Stimulated activated CD8-positive, alpha-beta memory T cell treated with anti-CD3 and anti-CD28 coated beads, Interleukin-4, amount 100 ng/mL, for 48 hours (primary cell): ENCODE results near the gene SLC66A1.
"Not testable (repeated sequence)": the region's sequence is repeated elsewhere in the genome, so short reads cannot be mapped to it uniquely, and the experiment has no call there.

Experiments
- DNase-seq: peaks from one replicate; pipeline ENCODE4 v3.0.0-alpha.2; 2020

SLC66A1 gene

DNA sequence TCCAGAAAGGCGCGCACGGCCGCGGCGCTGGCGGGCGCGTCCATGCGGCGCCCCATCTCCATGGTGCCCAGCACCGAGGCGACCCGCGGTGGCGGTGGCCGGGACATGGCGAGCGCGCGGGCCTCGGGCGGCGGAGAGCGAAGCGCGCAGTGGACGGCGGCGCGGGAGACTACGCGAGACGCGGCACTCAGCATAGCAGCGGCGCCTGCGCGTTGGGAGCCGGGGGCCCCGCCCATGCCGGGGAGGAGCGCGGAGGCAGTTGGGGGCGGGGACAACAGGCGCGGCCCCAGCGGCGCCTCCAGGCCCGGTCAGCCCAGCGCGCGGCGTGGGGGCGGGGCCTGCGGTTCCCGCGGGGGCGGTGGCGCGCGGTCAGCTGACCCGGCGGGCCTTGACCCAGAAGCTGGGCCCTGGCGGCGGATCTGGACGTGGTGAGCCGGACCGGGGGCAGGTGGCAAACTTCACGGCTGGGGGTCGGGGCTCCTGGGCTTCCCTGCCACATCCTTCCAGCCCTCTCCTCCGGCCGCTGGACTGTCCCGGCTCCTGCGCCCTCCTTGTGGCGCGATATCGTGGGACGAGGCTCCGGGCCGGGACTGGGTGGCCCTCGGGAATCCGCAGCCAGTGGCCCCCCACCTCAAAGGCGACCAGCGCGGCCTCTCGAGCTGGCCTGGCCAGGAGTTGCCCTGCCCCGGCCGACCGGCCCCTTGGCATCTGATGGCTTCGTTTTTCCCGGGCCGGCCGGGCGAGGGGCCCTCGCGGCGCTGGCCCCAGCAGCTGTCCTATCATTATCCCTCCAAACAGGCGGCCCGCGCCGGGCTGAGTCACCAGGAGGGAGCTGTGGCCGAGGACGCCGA lies at the start of gene SLC66A1, which contains the start of gene AKR7A2:
TSS of gene SLC66A1 (plus strand) at position 396 of the 851 bp plus-strand sequence. CDS start 5,352 bp downstream, outside the sequence.
TSS of gene AKR7A2 (minus strand) at position 214 of the 851 bp plus-strand sequence. CDS start at position 194, 20 bp downstream.
- peak; percentile 93 for DNase-seq

GRCh38 chr1:19262744-19263143 lies 49.4 kb upstream of the SLC66A1 start:
- no peak for DNase-seq

DNA sequence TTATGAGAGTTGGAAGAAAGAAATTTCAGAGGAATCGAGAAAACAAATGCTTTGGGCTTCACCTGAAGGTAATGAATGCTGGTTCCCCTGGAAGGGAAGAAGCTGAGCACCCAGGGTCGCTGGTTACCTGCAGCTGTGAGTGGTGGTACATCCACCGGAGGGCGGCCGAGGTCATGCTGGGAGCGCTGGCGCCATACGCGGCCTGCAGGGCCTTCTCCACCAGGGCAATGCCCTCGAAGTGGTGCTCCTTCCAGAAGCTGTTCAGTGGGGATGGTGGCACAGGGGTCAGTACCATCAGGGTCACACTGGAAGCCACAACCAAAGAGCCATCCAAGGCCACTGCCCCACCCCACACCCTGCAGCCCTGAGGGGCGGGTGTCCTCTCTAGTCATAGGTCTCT lies 43.7 kb upstream of the SLC66A1 start:
- no peak for DNase-seq

DNA sequence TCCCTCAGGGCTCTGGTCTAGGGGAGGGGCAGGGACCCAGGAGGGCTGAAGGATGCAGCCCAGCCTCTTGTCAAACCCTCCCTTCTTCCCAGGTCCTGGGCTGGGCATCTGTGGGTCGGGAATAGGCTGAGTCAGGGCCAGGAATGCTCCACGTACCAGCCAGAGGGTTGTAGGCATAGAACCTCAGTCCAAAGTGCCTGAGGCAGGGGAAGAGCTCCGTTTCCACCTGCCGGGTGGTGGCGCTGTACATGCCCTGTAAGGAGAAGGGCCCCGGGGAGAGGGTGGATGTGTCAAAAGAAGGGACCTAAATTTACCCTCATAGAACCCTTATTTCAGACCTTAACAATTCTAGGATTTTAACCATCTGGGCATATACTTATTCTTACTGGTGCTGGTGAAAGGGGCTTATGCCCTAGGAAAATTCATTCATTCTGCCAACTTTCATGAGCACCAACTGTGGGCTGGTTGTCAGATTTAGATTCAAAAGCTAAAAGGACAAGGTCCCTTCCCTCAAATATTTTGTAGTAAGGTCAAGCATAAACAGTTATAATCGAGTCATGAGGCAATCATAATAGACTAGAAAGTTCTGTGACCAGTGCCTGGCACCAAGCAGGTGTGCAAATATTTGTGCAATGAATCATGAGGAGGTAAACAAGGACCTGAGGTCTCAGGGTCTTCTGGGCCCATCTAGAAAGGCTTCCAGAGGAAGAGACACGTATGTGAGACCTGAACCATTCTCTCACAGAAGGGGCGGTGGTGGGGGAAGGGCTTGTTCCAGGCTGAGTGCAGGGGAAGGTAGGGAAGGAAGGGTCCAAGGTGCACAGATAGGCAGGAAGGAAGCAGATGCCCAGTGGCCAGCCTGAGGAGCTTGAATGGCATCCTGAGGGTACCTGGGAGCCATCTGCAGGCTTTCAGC lies 42.4 kb upstream of the SLC66A1 start:
- not testable (repeated sequence) for DNase-seq

GRCh38 chr1:19270343-19270730 lies 41.8 kb upstream of the SLC66A1 start:
- not testable (repeated sequence) for DNase-seq

- DNase-seq, result no peak
These were observed 40.1 kb upstream of the SLC66A1 start for GRCh38 chr1:19272064-19272463.

DNA sequence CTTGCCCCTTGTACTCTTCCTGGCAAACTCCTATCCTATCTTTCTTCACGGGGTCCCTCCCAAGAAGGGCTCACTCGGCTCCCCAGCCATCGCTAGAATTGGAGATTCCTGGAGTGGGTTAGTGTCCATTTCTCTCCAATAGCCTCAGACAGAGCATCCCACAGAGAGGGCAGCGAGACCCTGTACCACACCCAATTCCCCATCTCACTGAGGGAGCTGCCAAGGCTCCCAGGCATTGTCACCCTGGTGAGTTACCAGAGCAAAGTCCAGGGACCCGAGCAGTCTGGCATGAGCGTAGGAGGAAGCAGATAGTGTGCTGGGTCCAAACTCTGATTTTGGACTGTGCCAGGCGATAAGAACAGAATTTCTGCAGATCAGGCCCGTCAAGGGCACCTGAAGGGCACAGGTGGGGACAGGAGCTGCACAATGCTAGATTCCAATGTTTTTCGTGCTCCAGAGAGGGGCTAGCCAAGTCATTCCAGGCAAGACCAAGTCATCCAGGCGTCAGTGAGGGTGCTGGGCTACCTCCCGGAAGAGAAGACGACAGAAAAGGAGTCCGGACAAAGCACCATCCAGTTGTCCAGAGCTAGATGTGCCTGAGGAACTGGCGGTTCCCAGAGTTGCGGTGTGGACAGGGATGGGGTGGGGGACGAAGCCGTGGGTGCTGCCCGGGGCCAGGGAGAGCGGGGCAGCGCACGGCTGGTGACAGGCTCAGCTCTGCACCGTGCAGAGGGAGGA lies 38.9 kb upstream of the SLC66A1 start:
- DNase-seq, result no peak

DNA sequence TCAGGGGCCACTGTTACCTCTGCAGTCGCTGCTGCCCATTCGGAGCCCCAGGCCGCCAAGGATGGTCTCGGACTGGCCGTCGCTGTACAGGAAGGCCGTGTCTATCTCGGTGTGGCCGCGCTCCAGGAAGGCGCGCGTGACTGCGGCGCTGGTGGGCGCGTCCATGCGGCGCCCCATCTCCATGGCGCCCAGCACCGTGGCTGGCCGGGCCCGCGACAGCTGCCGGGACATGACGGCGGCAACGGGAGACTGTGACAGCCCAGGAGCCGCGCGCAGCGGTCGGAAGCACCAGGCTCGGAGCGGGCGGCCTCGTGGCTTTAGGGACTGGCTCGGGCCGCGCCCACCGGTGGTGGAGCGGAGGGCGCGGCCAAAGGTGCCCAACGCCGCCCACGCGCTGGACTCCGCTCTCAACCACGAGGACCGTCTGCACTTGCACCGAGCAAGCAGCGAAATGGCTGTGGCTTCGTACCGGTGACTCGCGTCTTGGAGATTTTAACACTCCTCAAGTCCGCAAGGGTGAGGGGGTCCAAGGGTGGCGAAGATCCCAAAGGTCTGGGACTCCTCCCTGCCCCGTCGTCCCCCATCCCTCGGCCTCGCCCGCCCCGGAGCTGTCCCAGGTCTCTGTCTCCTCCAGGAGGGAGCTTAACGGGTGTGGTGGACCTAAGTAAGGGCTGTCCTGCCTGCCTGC lies 38.1 kb upstream of the SLC66A1 start:
- not testable (repeated sequence) for DNase-seq

DNA sequence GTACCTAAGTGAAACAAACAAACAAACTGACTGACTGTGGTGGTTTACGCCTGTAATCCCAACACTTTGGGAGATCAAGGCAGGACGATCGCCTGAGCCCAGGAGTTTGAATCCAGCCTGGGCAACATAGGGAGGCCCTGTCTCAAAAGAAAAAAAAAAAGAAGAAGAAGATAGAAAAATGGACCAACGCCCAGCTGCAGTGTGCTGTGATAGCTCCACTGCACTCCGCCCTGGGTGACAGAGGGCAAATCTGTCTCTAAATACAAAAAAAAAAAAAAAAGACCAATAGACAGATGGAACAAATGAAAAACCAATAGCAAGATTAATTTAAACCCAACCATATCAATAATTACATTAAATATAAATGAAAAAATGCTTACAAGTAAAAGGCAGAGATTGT lies 37.5 kb upstream of the SLC66A1 start:
- no peak for DNase-seq

DNA sequence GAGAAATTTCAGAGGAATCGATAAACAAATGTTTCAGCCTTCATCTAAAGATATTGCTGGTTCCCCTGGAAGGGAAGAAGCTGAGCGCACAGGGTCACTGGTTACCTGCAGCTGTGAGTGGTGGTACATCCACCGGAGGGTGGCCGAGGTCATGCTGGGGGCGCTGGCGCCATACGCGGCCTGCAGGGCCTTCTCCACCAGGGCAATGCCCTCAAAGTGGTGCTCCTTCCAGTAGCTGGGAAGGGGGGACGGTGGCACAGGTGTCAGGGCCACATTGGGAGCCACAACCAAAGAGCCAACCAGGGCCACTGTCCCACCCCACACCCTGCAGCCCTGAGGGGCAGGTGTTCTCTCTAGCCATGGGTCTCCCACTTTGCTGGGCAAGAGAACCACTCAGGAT lies 28.2 kb upstream of the SLC66A1 start:
- DNase-seq, result no peak

GRCh38 chr1:19284881-19285280 lies 27.2 kb upstream of the SLC66A1 start:
- no peak for DNase-seq

DNA sequence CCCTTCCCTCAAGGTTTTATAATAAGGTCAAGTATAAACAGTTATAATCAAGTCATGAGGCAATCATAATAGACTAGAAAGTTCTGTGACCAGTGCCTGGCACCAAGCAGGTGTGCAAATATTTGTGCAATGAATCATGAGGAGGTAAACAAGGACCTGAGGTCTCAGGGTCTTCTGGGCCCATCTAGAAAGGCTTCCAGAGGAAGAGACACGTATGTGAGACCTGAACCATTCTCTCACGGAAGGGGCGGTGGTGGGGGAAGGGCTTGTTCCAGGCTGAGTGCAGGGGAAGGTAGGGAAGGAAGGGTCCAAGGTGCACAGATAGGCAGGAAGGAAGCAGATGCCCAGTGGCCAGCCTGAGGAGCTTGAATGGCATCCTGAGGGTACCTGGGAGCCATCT lies 26.8 kb upstream of the SLC66A1 start:
- not testable (repeated sequence) for DNase-seq

DNA sequence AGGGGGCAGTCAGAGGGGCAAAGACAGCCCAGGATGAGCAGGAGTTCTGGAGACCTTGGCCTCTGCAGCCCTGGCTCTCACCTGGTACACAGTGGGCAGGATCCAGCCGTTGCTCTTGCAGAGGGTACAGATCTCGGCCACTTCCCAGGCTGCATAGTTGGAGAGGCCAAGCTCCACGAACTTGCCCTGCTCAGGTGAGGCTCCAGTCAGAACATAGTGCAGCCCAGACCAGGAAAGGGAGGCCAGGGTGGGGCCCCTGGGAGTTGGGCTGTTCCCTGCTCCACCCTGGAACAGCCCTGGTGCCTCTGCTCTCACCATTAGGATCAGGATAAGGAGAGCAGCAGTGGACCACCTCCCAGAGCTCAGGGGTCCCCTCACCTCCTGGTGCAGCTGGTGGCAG lies 26.3 kb upstream of the SLC66A1 start:
- not testable (repeated sequence) for DNase-seq

DNA sequence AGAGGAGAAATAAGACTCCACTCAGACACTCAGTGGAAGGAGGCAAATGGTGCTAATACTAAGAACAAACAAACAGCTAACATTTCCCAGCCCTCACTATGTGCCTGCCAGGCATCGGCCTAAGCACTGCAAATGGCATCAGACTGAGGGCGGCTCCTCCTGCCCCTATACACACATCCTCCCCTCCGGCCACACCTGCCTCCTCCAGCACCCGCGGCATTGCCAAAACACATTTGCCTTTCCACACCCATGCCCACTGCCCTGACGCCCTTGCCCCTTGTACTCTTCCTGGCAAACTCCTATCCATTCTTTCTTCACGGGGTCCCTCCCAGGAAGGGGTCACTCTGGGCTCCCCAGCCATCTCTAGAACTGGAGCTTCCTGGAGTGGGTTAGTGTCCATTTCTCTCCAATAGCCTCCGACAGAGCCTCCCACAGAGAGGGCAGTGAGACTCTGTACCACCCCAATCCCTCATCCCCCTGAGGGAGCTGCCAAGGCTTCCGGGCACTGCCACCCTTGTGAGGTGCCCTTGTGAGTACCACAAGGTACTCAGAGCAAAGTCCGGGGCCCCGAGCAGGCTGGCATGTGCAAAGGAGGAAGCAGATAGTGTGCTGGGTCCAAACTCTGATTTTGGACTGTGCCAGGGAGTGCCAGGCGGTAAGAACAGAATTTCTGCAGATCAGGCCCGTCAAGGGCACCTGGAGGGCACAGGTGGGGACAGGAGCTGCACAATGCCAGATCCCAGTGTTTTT lies 24.5 kb upstream of the SLC66A1 start:
- no peak for DNase-seq

GRCh38 chr1:19288324-19289241 lies 23.5 kb upstream of the SLC66A1 start, which contains the start of gene AKR7A3:
AKR7A3 (minus strand) TSS chr1:19288770; CDS start chr1:19288709, 61 bp downstream.
- DNase-seq, result peak; percentile 75

GRCh38 chr1:19289244-19289643 lies 22.9 kb upstream of the SLC66A1 start:
- DNase-seq, result no peak

- no peak for DNase-seq
These were observed 17.5 kb upstream of the SLC66A1 start for GRCh38 chr1:19294638-19295037.

DNA sequence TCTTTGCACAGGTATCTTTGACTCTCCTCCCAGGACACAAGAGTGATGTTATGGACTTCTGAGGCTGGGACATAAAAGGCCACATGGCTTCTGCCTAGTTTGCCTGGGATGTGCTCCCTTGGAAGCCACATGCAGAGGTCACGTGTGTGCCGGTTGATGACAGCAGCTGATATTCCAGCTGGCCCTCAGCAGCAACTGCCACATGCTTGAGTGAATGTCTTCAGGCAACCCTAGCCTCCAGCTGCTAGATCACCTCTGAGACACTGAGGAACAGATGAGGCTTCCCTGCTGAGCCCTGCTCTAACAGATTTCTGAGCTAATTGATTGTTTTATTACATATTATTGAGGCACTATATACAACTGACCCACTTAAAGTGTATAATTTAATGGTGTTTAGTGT lies 11.9 kb upstream of the SLC66A1 start:
- no peak for DNase-seq

GRCh38 chr1:19304081-19304480 lies 8.0 kb upstream of the SLC66A1 start:
- not testable (repeated sequence) for DNase-seq

DNA sequence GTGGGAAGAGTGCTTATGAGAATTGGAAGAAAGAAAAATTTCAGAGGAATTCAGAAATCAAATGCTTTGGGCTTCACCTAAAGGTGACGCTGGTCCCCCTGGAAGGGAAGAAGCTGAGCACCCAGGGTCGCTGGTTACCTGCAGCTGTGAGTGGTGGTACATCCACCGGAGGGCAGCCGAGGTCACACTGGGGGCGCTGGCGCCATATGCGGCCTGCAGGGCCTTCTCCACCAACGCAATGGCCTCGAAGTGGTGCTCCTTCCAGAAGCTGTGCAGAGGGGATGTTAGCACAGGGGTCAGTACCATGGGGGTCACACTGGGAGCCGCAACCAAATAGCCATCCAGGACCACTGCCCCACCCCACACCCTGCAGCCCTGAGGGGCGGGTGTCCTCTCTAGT lies 6.2 kb upstream of the SLC66A1 start:
- DNase-seq, result no peak
